Neural crest cell (in vitro differentiated cells): ENCODE measurements around the gene FAM13A. TPM values are rescaled to one million over a fixed set of nuclear protein-coding genes. Genes with fewer than 3 reads are reported as not detected.

Source experiments
- DNase-seq: peaks from one replicate; pipeline ENCODE4 v3.0.0; 2021; ENCODE audit warnings: low read depth, mixed read lengths, low spot score
- H3K27ac Mint-ChIP-seq: one replicate; pipeline ENCODE4 v1.8.0; 2021; ENCODE audit warnings: mild to moderate bottlenecking, mixed read lengths; ENCODE audit not compliant: unreplicated experiment
- H3K27me3 Mint-ChIP-seq: 2 replicates; pipeline ENCODE4 v1.8.0; 2021; ENCODE audit warnings: low read depth, mild to moderate bottlenecking, mixed read lengths
- H3K36me3 Mint-ChIP-seq: 2 replicates; pipeline ENCODE4 v1.8.0; 2021; ENCODE audit warnings: low read depth, mild to moderate bottlenecking, mixed read lengths
- H3K4me1 Mint-ChIP-seq: 2 replicates; pipeline ENCODE4 v1.8.0; 2021; ENCODE audit warnings: mixed read lengths
- H3K4me3 Mint-ChIP-seq: one replicate; pipeline ENCODE4 v1.8.0; 2021; ENCODE audit warnings: mild to moderate bottlenecking, mixed read lengths
- H3K9me3 Mint-ChIP-seq: 2 replicates; pipeline ENCODE4 v1.8.0; 2021; ENCODE audit warnings: mixed read lengths
- total RNA-seq: library from RNA; stranded (reverse); gene quantifications from 2 replicates; pipeline ENCODE4 v1.2.1, GENCODE V29; 2021
- TF ChIP-seq, protein P1 (sequence below): fragments of 200-600 bp; sonication (generic); conservative IDR thresholded peaks from 2 replicates; pipeline ENCODE4 v1.5.0; 2021; ENCODE audit warnings: antibody characterized with exemption, mild to moderate bottlenecking

The FAM13A gene
- total RNA-seq, 1 donor from 2014 or later: 18.1 TPM

DNA sequence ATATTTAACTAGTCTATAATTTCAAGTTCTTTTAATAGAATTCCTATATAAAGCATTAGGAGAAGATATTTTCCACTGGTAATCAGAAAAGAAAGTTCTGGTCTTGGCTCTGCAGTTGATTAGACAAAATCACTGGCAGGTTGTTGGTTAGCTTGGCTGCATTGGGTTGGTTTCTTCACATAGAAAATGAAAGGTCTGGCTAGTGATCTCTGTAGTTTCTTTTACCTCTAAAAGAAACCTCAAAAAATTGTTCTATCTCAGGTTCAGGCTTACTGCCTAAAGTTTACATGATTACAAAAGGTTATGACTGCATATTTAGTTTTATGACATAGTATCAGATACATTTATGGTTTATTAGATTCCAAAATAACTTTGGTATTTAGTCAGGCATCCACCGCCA, 263.5 kb downstream of the FAM13A start:
- no peak overlapping the region for H3K27ac Mint-ChIP-seq
- H3K9me3 Mint-ChIP-seq: peaks cover 5% of the 10 kb centered on the region
- H3K27me3 Mint-ChIP-seq: no peaks in the 10 kb centered on the region
- no peak for DNase-seq
- H3K36me3 Mint-ChIP-seq: peaks cover 22% of the 10 kb centered on the region
- peaks cover 24% of the 10 kb centered on the region for H3K4me1 Mint-ChIP-seq
- TF ChIP-seq, protein P1, sequence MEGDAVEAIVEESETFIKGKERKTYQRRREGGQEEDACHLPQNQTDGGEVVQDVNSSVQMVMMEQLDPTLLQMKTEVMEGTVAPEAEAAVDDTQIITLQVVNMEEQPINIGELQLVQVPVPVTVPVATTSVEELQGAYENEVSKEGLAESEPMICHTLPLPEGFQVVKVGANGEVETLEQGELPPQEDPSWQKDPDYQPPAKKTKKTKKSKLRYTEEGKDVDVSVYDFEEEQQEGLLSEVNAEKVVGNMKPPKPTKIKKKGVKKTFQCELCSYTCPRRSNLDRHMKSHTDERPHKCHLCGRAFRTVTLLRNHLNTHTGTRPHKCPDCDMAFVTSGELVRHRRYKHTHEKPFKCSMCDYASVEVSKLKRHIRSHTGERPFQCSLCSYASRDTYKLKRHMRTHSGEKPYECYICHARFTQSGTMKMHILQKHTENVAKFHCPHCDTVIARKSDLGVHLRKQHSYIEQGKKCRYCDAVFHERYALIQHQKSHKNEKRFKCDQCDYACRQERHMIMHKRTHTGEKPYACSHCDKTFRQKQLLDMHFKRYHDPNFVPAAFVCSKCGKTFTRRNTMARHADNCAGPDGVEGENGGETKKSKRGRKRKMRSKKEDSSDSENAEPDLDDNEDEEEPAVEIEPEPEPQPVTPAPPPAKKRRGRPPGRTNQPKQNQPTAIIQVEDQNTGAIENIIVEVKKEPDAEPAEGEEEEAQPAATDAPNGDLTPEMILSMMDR: no peak
- H3K4me3 Mint-ChIP-seq: no peak overlapping the region

DNA sequence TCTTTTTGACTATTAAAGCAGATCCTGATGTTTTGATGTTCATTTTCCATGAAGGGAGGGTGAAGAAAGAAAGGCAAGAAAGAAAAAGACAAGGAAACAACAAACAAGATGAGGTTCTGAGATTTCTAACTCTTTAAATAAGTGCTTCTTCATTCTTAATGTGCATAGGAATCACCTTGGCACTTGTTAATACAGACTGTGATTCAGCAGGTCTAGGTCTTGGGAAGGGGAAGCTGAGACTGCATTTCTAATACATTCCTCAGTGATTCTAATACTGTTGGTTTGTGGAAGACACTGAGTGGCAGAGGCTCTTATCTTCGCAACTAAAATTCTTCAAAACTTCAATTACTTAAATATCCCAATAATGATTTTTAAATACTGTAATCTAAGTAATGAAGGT, 264.2 kb downstream of the FAM13A start:
- Mint-ChIP-seq H3K9me3 (peaks cover 5% of the 10 kb centered on the region), H3K27me3 (no peaks in the 10 kb centered on the region), H3K36me3 (peaks cover 20% of the 10 kb centered on the region), H3K27ac (no peak overlapping the region), H3K4me3 (no peak overlapping the region), H3K4me1 (peaks cover 20% of the 10 kb centered on the region)
- no peak for DNase-seq
- TF ChIP-seq, protein P1: no peak

DNA sequence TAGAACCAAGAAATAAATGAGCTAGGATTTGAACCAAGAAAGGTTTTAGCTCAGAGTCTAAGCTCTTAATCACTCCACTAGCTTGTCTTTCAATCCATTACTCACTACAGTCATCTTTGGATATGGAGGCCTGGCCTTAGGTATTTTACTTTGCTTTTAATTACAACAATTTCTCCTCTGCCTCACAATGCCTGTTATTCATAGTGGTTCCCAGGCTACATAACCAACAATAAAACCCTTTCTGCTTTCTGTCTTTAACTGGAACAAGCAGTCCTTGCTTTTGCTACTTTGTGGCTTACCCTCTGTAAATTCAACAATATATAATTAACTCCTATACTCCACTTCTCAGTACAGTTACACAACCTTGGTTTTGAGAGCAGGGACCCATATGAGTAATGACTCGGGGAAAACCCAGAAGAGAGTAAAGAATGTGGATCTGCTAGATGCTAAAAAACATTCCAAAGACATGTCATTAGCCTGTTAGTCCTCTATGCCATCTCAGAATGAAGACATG, 264.7 kb downstream of the FAM13A start:
- Mint-ChIP-seq H3K36me3 (peaks cover 18% of the 10 kb centered on the region), H3K4me1 (peaks cover 20% of the 10 kb centered on the region), H3K9me3 (peaks cover 5% of the 10 kb centered on the region), H3K27ac (peak overlapping the region; percentile 68), H3K4me3 (no peak overlapping the region), H3K27me3 (no peaks in the 10 kb centered on the region)
- DNase-seq: no peak
- TF ChIP-seq, protein P1: no peak

DNA sequence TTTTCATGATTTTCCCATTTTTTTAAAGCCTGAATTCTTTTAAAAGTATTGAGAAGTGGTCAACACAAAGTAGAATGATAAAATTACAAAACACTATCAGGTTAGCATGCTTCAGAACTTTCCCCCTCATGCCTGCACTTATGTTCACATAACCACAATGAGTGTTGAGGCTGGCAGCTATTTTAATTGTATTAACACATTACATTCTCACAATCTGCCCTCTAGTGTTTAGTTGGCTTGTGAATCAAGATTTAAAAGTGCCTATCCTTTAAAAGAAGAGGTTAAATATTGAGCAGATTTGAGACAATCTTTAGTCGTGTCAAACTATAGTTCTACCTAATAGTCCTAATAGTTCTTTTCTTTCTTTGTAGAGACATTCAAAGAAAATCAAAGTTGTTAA, 265.7 kb downstream of the FAM13A start:
- DNase-seq: no peak
- Mint-ChIP-seq H3K27ac (no peak overlapping the region), H3K36me3 (peaks cover 12% of the 10 kb centered on the region), H3K9me3 (peaks cover 3% of the 10 kb centered on the region), H3K4me1 (peaks cover 20% of the 10 kb centered on the region), H3K27me3 (no peaks in the 10 kb centered on the region), H3K4me3 (no peak overlapping the region)
- TF ChIP-seq, protein P1: no peak

DNA sequence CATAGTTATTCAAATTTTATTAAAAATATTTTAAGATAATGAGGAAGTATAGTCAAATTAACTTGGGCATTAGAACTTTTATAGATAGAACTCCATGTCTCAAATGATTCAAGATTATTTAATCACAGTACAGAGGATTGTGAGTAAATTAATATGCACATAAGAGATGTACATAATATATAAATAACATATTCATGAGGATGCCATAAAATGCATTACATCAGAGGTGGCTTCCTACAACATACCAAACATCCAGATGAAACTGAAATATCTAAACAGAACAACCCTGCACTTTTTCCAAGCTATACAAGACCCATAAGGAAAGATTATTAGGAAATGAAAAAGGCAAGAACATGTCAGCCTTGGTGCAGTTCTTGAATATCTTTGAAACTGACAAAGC, 268.1 kb downstream of the FAM13A start:
- Mint-ChIP-seq H3K4me1 (peaks cover 20% of the 10 kb centered on the region), H3K27ac (no peak overlapping the region), H3K36me3 (peaks cover 15% of the 10 kb centered on the region), H3K4me3 (no peak overlapping the region), H3K27me3 (no peaks in the 10 kb centered on the region), H3K9me3 (peaks cover 3% of the 10 kb centered on the region)
- DNase-seq: no peak
- TF ChIP-seq, protein P1: no peak
